GM18861 (cell line): Measurements from ENCODE around the gene NTSR1.

Experiments used
- ATAC-seq: cut with Tn5 transposase; IDR thresholded peaks from one replicate; pipeline ENCODE4 v1.9.1; 2021; ENCODE audit not compliant: unreplicated experiment

The NTSR1 gene

DNA sequence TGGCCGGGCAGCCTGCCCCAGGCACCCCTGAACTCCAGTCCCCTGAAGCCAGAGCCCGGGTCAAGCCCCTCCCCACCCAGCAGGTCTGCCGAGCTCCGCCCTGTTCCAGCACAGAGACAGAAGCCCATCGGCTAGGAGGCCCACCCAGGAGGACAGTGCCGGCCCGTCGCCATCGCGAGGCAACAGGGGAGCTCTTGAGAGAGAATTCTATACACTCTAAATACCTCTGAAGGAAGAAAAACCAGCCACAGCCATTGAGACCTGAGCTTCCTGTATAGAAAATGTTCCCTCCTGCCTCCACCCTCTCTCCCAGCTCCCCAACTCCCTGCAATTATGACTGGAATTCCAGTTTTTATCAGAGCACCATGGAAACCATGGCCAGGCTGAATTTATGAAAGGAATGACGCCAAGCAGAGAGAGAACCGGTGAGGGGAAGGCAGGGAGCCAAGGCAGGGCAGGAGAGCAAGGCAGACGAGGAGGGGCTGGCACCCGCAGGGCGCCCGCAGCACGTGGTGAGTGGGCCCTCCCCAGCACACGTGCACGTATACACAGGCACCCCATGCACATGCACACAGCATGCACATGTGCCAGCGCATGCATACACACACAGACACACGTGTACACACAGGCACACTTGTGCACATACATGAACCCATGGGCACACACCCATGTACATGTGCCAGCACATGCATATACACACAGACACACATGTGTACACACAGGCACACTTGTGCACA, 60.1 kb downstream of the NTSR1 start:
- ATAC-seq = no peak

DNA sequence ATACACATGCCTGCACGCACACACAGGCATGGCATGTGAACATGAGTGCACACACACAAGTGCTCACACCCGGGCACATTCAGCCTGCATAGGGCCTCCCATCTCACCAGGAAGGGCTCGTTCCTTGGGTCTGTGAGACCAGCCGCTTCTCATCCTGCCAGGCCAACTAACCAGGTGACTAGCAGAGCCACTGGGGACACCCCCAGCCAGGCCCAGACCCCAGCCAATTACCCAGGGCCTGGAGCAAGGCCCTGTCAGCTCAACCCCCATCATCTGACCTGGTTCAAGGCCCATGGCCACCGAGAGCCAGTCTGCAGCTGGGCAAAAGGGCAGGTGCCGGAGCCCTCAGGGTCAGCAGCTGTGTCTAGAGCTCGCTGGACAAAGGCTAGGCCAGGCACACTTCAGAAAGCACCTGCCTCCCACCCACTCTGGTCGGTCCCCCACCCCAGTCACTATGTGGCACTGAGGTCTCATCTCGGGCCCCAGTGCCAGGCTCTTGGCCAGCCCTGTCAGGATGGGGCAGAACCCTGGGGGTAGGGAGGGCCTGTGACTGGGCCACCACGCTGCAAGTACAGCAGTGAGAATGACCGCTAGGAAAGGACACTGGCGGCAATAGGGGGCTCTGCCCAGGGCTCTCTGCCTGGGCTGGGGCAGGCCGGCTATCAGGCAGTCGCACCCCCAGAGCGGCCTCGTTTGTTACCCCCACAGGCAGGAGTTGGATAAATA, 60.9 kb downstream of the NTSR1 start:
- ATAC-seq = no peak

GRCh38 chr20:62770111-62770910, 61.7 kb downstream of the NTSR1 start:
- no peak for ATAC-seq

GRCh38 chr20:62770916-62771315, 62.3 kb downstream of the NTSR1 start:
- ATAC-seq = no peak

GRCh38 chr20:62771396-62772102, 62.9 kb downstream of the NTSR1 start:
- no peak for ATAC-seq

DNA sequence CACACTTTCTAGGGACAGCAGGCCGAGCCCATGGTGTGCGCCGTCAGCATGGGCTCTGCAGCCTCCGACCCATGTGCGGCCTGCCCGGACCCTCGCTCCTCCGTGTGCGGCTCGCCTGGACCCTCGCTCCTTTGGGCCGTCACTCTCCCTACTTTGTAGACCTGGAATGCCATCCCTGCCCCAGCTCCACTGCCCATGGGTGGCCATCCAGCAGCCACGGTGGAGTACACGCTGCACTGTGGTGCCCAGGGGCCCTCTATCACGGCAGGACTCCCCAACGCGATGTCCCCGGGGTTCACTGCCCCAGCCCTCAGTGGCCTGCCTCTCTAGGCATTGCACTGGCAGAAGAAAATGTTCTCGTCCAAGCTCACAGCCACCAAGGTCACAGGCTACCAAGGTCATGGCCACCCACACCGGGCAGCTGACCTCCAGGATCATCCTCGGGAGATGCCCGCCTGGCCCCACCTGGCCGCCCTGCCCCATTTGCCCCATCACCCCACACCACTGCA, 63.5 kb downstream of the NTSR1 start:
- ATAC-seq = no peak

- ATAC-seq = no peak
Measured at GRCh38 chr20:62772619-62772989, 64.0 kb downstream of the NTSR1 start.

- no peak for ATAC-seq
Measured at GRCh38 chr20:62772990-62773844, 64.6 kb downstream of the NTSR1 start.

GRCh38 chr20:62773845-62774714, 65.4 kb downstream of the NTSR1 start:
- ATAC-seq = no peak

DNA sequence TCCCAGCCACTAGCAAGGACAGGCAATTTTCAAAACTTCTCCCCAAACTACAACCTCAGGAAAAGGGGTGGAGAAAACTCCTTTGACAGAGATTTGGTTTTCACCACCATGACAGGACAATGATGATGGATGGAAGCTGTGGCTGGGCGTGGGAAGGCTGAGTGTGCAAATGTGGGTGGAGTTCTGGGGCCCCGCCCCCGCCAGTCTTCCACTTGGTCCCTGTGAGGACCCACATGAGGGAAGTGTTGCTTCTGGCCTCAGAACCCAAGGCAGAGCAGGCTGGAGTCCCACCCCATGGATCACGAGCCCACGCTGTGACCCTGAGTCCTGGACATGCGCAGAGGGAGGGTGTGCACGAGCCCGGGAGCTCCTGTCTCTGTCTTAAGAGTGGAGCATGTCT, 66.1 kb downstream of the NTSR1 start:
- ATAC-seq = no peak

- no peak for ATAC-seq
Measured at GRCh38 chr20:62775206-62775605, 66.6 kb downstream of the NTSR1 start.

DNA sequence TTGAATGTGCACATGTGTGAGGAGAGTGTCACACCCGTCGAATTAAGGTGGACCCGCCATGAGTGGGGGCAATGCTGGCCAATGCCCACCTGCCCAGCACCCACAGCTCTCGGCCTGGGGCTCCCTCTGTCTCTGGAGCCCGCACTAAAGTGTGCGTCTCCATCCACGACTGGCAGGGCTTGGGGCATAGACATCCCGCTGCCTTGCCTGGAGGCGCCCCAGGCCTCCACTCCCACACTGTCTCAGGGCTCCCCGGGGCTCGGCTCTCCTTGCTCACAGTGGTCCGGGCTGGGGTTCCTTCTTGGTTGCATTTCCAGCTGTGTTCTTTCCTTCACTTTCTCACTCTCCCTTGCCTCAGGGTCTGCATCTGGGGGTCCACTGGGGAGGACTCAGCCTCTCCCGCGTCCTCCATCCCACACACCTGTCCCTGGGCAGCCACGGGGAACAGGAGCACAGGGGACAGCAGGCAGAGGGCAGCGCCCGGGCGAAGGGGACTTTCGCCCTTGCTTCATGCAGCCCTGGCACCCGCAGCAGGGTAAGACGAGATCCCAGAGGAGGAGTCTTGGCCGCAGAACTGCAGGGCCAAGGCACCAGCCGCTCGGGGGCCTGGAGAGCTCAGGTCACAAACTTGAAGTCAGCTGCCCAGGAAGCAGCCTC, 67.5 kb downstream of the NTSR1 start:
- ATAC-seq = no peak

DNA sequence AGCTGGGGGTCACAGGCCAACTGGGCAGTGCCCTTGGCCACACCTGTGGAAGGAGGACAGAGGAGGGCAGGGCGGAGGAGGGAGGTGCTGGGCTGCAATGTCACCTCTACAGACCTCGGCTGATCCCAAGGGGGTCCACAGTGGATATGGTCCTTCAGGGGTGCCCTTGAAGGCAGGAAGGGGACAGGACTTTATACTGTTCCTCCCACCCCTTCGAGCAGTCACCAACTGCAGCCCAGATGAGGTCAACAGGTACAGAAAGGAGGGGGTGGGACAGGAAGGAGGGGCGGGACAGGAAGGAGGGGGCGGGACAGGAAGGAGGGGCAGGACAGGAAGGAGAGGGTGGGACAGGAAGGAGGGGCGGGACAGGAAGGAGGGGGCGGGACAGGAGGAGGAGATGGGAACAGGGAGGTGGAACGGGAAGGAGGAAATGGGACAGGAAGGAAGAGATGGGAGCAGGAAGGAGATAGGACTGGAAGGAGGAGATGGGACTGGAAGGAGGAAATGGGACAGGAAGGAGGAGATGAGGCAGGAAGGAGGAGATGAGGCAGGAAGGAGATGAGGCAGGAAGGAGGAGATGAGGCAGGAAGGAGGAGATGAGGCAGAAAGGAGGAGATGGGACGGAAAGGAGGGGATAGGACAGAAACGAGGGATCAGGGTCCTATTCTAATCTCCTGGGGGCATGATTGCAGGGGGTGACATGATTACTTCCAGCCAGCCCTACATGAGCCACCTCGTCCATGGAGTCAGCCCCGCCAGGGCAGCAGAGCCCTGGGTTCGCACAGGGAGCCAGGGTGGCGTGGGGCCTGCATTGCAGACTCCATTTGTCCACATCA, 68.3 kb downstream of the NTSR1 start:
- no peak for ATAC-seq

GRCh38 chr20:62777528-62777830, 68.8 kb downstream of the NTSR1 start:
- no peak for ATAC-seq

DNA sequence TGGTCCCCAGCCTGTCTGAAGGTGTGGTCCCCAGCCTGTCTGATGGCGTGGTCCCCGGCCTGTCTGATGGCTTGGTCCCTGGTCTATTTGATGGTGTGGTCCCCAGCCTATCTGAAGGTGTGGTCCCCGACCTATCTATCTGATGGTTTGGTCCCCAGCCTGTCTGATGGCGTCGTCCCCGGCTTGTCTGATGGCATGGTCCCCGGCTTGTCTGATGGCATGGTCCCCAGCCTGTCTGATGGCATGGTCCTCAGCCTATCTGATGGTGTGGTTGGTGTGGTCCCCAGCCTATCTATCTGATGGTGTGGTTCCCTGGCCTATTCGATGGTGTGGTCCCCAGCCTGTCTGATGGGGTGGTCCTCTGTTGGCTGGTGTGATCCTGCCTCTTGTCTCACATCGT, 69.4 kb downstream of the NTSR1 start:
- no peak for ATAC-seq

DNA sequence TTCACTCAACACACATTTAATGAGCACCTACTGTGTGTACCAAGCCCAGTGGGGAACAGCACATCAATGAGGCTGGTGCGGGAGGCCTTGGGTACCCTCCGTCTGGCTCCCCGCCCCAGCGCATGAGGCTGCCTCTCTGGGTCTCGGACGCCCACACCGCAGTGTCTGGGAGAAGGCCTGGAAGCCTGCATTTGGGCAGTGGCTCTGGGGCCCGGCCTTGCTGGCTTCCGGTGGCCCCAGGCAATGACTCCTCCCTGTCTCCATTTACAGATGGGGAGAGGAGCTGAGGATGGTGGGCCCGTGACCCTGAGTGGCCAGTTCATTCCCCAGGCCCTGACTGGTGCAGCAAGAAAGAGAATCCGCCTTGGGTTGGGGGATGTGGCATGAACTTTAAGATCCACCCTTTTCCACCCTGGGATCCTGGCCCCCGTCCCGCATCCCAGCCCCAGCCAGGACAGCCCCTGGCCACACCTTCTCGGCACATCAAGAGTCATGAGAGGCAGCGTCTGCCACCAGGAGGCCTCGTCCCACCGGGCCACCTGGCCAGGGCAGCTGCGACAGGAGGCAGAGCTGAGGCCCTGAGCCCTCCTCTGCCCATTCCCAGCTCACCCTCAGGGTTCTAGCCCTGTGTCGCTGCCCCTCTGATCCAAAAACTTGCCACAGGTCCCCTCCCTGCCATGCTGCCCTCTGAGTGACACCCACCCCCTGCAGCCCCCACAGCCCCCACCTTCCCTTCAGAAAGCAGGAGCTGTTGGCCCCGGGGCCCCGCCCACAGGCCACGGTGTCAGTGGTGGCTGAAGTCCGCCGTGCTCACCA, 70.2 kb downstream of the NTSR1 start:
- ATAC-seq = no peak

DNA sequence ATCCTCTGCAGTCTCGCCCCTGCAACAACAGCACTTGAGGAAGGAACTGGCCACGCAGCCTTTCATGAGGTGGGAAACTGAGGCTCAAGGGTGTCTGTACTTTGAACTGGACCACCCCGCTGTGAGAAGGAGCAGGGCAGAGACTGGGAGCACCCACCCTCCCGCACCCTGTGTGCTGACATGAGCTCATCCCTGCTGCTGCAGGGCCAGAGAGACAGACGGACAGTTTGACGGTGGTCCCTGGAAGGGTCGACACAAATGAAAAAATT, 70.7 kb downstream of the NTSR1 start:
- ATAC-seq = no peak
